HEK293 (cell line): ENCODE data around the gene SELENOS.

Experiments
- CTCF ChIP-seq: fragments of 450-650 bp; formaldehyde crosslinking; IDR thresholded peaks from 2 replicates; pipeline ENCODE4 v1.5.1; 2016; ENCODE audit warnings: missing biosample characterization, missing genetic modification characterization
- SP3 ChIP-seq: fragments of 450-650 bp; formaldehyde crosslinking; IDR thresholded peaks from 2 replicates; pipeline ENCODE4 v1.5.1; 2016; ENCODE audit warnings: missing biosample characterization, missing genetic modification characterization
- YY1 ChIP-seq: fragments of 450-650 bp; formaldehyde crosslinking; IDR thresholded peaks from 2 replicates; pipeline ENCODE4 v1.5.1; 2018; ENCODE audit warnings: missing biosample characterization, missing genetic modification characterization
- ZBTB21 ChIP-seq: fragments of 450-650 bp; formaldehyde crosslinking; IDR thresholded peaks from 2 replicates; pipeline ENCODE4 v1.5.1; 2017; ENCODE audit warnings: missing biosample characterization, missing genetic modification characterization
- ZNF274 ChIP-seq, 2 experiments: fragments of 200-500 bp in 1 of 2; fragments of 450-650 bp in 1 of 2; sonication (Bioruptor generic) in 1 of 2; formaldehyde crosslinking in 1 of 2; IDR thresholded peaks; 2 replicates each; pipeline versions ENCODE4 v1.5.1 to v1.6.1; 2014 to 2016; ENCODE audit warnings: borderline replicate concordance in 1 of 2, inconsistent platforms in 1 of 2, low read length in 1 of 2, missing biosample characterization in 1 of 2, missing genetic modification characterization in 1 of 2
- ZNF449 ChIP-seq: fragments of 450-650 bp; formaldehyde crosslinking; IDR thresholded peaks from 2 replicates; pipeline ENCODE4 v1.5.1; 2017; ENCODE audit warnings: missing biosample characterization, mild to moderate bottlenecking, missing genetic modification characterization, moderate library complexity
- ZNF501 ChIP-seq: fragments of 450-650 bp; formaldehyde crosslinking; IDR thresholded peaks from 2 replicates; pipeline ENCODE4 v1.5.1; 2016; ENCODE audit warnings: missing biosample characterization, missing genetic modification characterization
- ZNF639 ChIP-seq: fragments of 450-650 bp; formaldehyde crosslinking; IDR thresholded peaks from 2 replicates; pipeline ENCODE4 v1.5.1; 2016; ENCODE audit warnings: missing biosample characterization, missing genetic modification characterization
- ZNF785 ChIP-seq: fragments of 450-650 bp; formaldehyde crosslinking; IDR thresholded peaks from 2 replicates; pipeline ENCODE4 v1.5.1; 2016; ENCODE audit warnings: missing biosample characterization, missing genetic modification characterization
- ZNF792 ChIP-seq: fragments of 450-650 bp; formaldehyde crosslinking; IDR thresholded peaks from 2 replicates; pipeline ENCODE4 v1.5.1; 2016; ENCODE audit warnings: missing biosample characterization, missing genetic modification characterization

GRCh38 chr15:101242160-101242998 is 34.9 kb downstream of the SELENOS start:
- TF ChIP-seq CTCF (no peak), YY1 (tag by site-specific recombination) (no peak), ZNF785 (tag by site-specific recombination) (no peak), ZNF639 (tag by site-specific recombination) (no peak), ZNF274 (IDR thresholded peaks at IDR 0.05; ENCODE audit: low read length) (no peak), ZNF274 (tag by site-specific recombination; IDR thresholded peaks at IDR 0.05; ENCODE audit: borderline replicate concordance) (no peak), ZNF449 (tag by site-specific recombination) (no peak), ZNF792 (tag by site-specific recombination) (no peak), ZBTB21 (tag by site-specific recombination) (no peak), ZNF501 (tag by site-specific recombination) (no peak), SP3 (tag by site-specific recombination) (no peak)
